ENCODE data around the gene CASP6.
"Not testable (repeated sequence)": the region's sequence is repeated elsewhere in the genome, so short reads cannot be mapped to it uniquely, and the experiment has no call there.

CASP6 gene

DNA sequence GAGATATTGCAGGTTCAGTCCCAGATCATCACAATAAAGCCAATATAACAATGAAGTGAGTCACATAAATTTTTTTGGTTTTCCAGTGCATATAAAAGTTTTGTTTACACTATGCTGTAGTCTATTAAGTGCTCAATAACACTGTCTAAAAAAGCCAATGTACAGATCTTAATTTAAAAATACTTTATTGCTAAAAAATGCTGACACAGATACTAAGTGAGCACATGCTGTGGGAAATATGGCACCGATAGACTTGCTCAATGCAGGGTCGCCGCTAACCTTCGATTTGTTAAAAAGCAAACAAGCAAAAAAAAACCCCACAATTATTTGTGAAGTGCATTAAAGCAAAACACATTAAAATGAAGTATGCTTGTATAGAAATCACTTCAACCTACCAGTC, 16.4 kb upstream of the CASP6 start:
- no peak for DNase-seq (ENCODE audit: low read depth)

GRCh38 chr4:109718759-109719158, 15.5 kb upstream of the CASP6 start:
- no peak for DNase-seq (ENCODE audit: low read depth)

DNA sequence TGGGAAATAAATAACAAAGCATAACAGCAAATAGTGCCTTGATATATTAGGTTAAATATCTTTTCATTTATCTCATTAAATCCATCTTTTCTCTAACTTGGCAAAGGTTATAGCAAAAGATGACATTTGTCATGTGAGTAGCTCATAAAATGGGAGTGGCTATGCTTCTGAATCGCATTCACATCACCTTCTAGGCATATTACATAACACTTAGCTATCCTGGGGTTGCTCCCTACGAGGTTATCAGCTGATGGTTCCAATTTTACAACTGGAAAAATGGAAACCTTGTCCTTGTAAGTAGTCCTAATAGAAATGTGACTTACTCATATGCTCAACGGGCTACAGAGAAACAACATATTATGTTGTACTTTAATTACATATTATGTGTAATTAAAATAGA, 10.3 kb upstream of the CASP6 start:
- DNase-seq (ENCODE audit: low read depth) = no peak

DNA sequence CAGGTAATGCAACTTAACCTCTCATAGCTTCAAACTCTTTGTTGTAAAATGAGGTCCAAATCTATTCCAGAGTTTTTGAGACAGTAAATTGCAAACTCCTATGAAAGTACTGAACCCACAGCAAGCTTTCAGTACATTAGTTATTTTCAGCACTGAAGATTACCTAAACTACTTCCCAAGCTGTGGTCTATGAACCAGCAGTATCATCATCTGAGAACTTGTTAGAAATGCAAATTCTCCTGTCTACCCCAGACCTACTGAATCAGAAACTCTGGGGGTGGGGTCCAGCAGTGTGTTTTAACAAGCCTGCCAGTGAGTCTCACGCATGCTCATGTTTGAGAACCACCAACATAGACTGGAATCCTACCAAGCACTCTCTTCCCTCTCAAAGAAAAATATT, 5.7 kb upstream of the CASP6 start:
- no peak for DNase-seq (ENCODE audit: low read depth)

GRCh38 chr4:109708435-109708834, 5.2 kb upstream of the CASP6 start:
- no peak for DNase-seq (ENCODE audit: low read depth)

DNA sequence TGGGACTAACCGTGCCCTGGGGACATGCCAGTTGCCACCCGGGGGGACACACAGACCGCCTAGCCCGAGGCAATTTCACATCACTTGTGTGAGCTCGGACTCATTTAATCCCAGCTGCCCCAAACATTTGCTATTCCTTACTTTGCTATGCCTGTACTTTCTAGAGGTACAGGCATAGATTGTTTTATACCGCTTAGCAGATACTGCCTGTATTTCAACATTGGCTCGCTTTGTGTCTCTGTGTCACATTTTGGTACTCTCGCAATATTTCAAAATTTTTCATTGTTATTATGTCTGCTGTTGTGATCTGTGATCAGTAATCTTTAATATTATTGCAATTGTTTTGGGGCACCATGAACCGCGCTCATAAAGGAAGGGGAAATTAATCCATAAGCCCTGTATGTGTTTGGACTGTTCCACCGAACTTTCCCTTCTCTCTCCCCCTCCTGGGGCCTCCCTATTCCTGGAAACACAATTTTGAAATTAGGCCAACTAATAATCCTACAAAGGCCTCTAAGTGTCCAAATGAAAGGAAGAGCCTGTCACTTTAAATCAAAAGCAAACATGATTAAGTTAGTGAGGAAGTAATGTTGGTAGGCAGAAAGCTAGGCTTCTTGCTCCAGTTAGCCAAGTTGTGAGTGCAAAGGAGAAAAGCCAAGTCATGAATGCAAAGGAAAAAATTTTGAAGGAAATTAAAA, 568 bp upstream of the CASP6 start:
- DNase-seq (ENCODE audit: low read depth) = peak; percentile 6

DNA sequence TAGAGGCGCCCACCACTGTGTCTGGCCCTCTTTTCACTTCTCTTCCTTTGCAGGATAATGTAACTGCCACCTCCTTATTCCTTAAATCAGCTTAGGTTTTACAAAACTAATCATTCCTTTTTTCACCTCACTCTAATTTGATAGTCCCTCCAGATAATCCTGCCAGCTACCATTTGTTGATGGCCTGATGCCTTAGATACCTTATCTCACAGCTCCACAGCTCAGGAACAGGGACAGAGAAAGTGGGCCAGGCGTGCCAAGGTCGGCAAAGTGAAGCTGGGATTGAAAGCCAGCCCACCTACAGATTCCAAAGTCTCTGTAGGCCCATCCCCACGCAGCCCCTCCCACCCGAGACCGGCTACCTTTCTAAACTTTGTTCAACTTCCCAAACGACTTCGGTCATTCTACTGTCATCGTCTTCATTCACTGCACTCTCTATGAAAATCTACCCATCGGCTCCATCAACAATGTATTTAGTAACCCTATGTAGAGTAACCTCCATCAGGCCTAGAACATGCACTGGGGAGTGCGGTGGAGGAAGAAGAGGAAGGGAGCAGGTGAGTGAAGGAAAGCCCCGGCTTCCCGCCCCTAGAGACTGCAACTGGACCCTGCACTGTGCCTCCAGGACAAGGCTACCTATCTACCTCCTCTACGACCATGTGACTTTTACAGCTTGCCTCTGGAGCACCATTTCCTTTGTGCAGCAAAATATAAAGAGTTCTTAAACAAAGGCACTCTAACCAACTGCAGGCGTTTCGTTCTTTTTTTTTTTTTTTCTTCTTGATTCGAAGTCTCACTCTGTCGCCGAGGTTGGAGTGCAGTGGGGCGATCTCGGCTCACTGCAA, 1.5 kb downstream of the CASP6 start:
- DNase-seq (ENCODE audit: low read depth) = no peak

- no peak for DNase-seq (ENCODE audit: low read depth)
These were observed 3.6 kb downstream of the CASP6 start for GRCh38 chr4:109699553-109700225.

- DNase-seq (ENCODE audit: low read depth) = no peak
These were observed 4.6 kb downstream of the CASP6 start for GRCh38 chr4:109698656-109699055.

DNA sequence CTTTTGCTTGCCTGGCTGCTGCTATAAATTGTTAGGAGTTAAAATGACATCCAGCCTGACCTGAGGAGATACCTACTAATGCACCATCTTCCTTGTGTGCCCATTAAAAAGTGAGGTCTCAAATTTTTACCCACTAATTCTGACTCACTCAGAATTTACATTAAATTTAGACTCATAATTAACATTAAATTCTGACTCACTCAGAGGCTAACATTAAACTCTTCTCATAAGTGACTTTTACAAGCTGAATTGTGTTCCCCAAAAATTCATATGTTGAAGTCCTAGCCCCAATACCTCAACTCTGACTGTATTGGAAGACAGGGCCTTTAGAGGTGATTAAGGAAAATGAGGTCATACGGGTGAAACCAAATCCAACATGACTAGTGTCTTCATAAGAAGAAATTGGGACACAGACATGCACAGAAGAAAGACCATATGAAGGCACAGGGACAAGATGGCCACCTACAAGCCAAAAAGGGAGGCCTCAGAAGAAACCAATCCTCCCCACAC, 11.8 kb downstream of the CASP6 start:
- no peak for DNase-seq (ENCODE audit: low read depth)

DNA sequence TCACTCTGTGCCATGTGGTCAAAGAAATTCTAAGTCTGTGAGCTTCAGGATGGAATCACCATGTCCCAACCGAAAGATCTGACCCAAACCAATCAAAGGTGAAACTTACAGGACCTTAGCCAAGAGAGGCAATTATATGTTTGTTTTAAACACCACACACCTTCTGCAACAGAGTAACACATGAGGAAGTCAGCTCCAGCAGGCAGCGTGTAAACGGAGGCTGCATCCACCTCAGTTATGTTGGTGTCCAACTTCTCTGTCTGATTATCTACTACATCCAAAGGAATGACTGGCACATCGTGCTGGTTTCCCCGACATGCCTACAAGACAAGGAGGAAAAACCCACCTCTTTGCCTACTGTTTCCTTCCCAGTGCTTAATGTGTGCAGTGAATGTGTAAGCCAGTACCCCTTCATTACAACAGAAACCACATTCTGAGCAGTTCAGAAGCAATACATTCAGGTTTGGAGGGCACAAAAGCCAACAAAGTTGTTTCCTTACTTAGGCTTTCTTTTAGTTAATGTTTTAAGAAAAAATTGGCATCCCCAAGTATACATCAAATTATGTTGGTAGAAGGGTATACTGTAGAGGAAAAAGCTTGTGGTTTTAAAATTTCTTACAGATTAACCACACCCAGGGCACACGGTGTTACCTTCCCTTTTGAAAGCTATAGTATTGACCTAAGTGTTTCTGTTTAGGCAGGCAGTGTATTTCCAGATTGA, 12.4 kb downstream of the CASP6 start:
- DNase-seq (ENCODE audit: low read depth) = no peak

GRCh38 chr4:109684727-109685126, 18.5 kb downstream of the CASP6 start:
- DNase-seq (ENCODE audit: low read depth) = no peak

- DNase-seq (ENCODE audit: low read depth) = no peak
These were observed 19.5 kb downstream of the CASP6 start for GRCh38 chr4:109683621-109684253.

DNA sequence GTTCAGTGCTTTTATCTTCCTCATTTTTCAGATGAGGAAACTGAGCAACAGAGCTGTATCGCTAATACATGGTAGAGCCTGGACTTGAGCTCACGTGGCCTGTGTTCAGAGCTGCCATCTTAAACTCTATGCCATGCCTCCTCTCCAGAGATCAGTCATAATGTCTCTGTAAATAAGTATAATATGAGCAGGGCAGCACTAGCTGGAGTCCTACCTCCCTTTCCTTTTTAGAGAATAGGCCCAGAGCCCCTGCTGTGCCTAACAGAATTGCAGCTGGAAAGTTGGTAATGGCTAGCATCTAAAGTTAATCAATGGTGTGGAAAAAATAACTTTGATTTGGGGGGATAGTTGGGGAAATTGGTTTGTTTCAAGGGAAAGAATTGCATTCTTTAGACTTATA, 20.4 kb downstream of the CASP6 start:
- no peak for DNase-seq (ENCODE audit: low read depth)

DNA sequence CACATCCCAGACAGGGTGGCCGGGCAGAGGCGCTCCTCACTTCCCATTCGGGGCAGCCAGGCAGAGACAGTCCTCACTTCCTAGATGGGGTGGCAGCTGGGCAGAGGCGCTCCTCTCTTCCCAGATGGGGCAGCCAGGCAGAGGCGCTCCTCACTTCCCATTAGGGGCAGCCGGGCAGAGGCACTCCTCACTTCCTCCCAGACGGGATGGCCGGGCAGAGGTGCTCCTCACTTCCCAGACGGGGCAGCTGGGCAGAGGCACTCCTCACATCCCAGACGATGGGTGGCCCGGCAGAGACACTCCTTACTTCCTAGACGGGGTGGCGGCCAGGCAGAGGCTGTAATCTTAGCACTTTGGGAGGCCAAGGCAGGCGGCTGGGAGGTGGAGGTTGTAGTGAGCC, 24.3 kb downstream of the CASP6 start:
- DNase-seq (ENCODE audit: low read depth) = not testable (repeated sequence)

DNA sequence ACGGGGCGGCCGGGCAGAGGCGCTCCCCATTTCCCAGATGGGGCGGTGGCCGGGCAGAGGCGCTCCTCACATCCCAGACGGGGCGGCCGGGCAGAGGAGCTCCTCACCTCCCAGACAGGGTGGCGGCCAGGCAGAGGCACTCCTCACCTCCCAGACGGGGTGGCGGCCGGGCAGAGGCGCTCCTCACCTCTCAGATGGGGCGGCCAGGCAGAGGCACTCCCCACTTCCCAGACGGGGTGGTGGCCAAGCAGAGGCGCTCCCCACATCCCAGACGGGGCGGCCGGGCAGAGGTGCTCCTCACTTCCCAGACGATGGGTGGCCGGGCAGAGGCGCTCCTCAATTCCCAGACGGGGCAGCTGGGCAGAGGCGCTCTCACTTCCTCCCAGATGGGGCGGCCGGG, 24.8 kb downstream of the CASP6 start:
- DNase-seq (ENCODE audit: low read depth) = not testable (repeated sequence)

GRCh38 chr4:109676886-109677285, 26.4 kb downstream of the CASP6 start:
- DNase-seq (ENCODE audit: low read depth) = no peak

DNA sequence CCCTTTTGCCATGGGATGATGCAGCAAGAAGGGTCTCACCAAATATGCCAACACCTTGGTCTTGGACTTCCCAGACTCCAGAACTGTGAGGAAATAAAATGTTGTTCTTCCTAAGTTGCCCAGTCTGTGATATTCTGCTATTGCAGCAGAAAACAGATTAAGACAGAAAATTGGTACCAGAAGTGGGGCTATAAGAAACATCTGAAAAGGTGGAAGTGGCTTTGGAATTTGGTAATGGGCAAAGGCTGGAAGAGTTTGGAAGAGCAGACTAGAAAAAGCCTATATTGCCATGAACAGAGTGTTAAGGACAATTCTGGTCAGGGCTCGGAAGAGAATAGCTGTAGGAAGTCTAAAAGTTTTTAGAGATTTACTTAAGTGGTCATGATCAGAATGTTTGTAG, 27.4 kb downstream of the CASP6 start:
- no peak for DNase-seq (ENCODE audit: low read depth)

DNA sequence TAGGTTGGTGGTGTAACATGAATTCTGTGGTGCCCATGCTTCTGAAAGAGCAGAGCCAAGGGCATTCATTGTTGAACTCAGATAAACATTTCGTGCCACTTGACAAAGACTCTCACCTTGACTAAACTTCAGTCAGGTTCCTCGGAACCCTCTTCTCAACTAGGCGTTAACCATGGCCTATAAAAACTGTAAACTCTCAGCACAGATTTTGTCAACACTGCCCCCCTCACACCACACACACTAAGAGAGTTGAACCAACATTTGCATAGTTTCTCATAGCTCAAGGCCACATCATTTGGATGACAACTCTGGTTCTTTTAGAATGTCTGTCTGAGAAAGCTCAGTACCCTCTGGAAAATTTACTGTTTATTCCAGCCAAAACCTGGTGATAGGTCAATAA, 28.1 kb downstream of the CASP6 start:
- no peak for DNase-seq (ENCODE audit: low read depth)

GRCh38 chr4:109673303-109673702, 29.9 kb downstream of the CASP6 start:
- no peak for DNase-seq (ENCODE audit: low read depth)

- DNase-seq (ENCODE audit: low read depth) = no peak
These were observed 30.9 kb downstream of the CASP6 start for GRCh38 chr4:109672169-109672930.
